NCI-H748 treated with DMSO at 0.1 percent for 48 hours (cell line): Measurements from ENCODE around the gene GPRIN1.

Source experiments
- DNase-seq: peaks from one replicate; lab custom pipeline; 2025; lab: John Stamatoyannopoulos, UW

The GPRIN1 gene

DNA sequence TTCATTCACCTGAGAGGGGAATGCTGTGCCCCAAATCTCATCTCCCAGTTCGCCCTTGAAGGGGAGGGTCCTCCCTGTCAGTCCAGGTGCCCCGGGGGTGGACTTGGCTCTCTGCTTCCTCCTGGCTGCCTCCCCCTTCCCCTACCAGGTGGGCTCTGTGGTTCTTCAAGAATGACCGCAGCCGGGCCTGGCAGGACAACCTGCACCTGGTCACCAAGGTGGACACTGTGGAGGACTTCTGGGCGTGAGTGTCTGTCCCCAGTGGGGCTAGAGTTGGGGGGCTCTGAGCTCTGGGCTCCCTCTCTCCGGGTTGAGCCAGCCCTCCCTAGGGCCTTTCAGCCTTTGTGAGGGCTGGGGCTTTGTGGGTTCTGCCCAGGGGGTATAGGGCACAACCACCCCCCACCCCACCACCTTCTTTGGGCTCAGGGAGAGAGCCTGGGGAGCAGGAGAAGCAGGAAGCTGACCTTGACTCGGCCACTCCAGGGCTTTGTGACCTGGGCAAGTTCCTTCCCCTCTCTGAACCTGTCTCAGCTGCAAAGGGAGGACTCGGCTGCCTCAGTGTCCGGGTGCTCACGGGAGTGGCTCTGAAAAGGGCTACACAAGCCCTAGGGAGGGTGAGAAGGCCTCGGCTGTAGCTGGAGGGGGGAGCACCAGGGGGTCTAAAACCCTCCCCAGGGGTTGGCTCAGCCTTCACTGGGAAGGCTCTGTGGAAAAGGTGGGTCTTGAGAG lies 33.7 kb upstream of the GPRIN1 start:
- DNase-seq = no peak

DNA sequence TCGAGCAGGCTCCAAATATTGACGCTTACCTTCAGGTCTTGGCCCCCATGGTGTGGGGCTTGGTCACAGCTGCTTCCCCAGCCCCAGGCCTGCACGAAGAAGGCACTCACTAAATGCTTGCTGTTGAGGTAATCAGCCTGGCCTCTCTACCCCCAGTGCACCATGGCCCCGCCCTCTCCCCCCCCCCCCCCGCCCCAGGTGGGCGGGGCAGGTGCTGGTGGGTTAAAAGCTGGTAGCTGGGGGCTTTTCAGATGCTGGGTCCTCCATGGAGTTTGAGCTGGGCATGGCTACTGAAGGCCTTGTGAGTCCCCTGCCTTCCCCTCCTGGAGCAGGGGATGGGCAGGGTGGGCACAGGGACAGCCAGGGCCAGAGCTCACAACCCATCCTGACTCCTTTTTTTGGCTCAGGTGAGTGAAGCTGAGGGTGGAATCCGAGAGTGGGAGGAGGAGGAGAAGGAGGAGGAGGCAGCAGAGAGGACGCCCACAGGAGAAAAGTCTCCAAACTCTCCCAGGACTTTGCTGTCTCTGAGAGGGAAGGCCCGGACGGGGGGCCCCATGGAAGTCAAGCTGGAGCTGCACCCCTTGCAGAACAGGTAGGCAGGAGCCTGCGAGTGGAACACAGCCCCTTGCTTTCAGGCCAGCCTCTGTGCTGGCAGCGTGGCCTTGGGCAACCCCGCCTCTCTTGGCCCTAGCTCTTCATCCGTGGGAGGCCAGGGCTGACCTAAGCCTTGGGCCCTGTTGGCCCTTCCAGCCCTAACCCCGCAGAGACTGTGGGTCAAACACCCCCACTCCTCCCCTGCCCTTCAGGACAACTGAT lies 32.9 kb upstream of the GPRIN1 start:
- no peak for DNase-seq

GRCh38 chr5:176640616-176641015 lies 30.7 kb upstream of the GPRIN1 start:
- DNase-seq = no peak

- no peak for DNase-seq
Observed at GRCh38 chr5:176639981-176640380, 30.0 kb upstream of the GPRIN1 start.

DNA sequence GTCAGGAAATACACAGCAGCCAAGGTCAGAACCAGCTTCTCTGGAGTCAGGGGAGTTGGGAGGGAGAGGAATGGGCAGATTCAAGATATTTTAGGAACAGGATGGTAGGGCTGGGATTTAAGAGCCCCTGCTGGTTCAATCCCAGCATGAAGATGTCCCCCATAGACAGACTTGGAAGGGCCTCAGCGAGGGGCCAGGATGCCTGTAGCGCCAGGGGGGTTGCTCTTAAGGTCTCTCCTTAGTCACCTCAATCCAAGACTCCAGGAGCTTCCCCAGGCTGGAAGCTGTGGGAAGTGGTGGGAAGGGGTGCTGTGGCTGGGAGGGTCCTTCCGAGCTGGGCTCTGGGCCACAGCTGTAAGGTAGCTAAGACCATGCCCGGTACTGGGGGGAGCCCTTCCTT lies 29.3 kb upstream of the GPRIN1 start:
- no peak for DNase-seq

GRCh38 chr5:176638437-176638836 lies 28.5 kb upstream of the GPRIN1 start:
- no peak for DNase-seq

- no peak for DNase-seq
Observed at GRCh38 chr5:176637556-176637955, 27.6 kb upstream of the GPRIN1 start.

DNA sequence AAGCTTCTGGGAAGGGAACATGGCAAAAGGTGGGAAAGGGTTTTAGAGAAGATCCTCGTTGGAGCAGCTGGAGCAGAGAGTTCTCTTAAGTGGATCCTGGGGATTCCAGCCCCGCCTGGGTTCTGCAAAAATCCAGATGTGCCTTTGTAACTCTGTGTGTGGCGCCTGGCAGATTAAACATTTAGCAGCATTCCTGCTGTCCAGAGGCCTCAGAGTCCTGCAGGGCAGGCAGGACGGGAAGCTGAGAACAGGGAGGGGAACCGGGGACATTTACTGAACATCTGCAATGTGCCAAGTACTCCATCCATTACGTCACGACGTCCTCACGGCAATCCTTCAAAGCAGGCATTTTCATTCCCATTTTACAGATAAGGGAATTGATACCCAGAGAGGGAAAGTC lies 26.5 kb upstream of the GPRIN1 start:
- no peak for DNase-seq

- no peak for DNase-seq
Observed at GRCh38 chr5:176633598-176633997, 23.6 kb upstream of the GPRIN1 start.

DNA sequence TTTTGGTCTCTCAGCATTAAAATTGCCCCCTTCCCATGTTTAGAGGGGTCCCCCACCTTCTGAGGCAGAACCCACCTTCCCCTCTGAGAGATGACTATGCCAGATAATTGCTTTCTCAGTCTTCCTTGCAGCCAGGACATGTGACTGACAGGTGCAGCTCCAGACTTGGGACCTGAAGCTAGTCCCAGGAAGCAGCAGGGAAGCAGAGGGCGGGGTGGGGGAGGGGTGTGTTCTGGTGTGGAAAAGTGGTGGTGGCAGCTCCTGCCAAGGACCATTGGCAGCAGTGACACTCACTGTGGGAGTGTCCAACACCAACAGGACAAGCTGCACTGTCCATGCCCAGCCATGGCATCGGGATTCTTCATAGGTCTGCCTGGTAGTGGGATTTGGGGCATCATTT lies 22.8 kb upstream of the GPRIN1 start:
- DNase-seq = no peak

DNA sequence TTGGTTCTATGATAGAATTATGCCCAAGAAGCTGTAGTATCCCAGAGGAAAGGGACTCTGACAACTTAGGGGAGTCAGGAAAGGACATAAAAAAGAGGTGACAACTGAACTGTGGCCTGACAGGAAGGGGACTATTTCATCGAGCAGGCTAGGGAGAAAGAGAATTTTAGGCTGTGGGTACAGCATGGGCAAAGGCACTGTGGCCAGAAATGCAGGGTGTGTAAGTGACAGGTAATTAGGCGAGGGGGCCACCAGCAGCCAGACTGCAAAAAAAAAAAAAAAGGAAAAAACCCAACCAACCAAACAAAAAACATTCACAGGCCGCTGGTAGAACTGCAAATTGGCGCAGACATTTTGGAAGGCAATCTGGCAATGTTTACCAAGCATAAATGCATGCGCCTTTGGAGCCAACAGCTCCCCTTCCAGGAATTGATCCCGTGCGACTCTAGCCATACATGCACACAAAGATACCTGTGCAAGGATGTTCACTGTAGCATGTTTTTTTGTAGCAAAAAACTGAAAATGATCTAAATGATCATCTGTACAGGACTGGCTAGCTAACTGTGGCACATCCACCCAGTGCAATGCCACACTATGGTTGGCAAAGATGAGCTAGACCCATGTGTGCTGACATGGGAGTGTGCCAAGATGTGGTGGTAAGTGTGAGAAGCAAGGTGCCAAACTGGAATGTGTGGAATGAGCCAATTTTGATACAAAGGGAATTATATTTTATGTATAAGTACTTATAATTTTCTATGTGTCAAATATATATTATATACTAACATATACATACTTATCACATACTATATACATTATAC lies 21.6 kb upstream of the GPRIN1 start:
- DNase-seq = no peak

DNA sequence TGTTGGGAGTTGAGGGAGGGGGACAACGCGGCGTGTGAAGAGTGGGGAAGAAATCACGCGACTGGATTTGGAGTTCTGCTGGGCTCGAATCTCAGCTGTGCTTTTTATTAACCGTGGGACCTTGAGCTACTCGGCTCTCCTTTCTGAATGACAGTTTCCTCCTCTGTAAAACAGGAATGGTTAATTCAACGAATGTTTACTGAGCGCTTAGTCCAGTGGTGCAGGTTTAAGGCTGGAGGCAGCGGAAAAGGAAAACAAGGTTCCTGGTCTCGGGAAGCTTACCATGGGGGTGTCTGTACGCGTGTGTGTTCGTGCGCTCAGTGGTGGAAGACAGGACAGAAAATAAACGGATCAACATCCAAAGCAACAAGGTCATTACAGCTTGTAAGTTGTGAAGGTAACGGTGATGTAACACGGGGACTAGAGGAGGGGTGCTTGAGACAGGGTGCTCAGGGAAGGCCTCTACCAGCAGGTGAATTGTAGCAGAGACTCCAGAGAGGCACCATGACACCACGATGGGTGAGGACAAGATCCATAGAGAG lies 20.8 kb upstream of the GPRIN1 start:
- no peak for DNase-seq

DNA sequence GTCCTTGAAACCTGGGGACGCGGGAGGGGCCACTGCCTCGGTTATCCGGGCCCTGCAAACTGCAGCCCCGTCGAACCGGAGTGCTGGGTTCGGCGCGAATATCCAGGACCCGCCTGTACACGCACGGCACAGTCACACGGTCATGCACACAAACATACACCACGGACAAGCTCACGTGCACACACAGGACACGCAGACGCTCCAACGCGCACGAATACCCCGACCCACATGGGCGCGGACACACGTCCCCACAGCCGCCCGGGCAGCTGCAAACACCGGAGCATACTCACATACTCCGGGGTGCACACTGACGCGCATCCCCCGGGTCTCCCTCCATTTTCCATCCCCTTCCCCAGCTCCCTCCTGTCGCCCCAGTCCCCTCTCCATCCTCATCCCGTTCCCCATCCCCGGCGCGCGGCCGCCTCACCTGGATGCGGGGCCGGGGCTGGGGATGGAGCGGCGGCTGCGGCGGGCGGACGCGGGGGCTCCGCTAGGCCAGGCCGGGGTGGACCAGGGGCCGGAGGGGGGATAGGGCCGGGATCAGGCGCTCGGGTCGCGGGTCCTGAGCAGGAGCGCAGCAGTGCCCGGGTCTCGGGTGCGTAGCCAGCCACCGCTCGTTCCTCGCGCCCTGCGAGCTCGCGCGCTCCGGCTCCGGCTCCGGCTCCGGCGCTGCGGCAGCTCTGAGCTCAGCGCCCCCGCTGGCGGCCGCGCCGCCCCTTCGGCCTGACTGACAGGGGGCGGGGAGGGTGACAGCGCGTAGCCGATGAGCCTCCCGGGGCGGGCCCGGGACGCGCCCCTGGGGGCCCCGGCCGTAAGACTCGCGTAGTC lies 20.1 kb upstream of the GPRIN1 start, which contains the start of the genes EIF4E1B and SNCB:
Gene EIF4E1B, plus strand, starts transcription at position 823 of the 828 bp plus-strand sequence. CDS start 12,113 bp downstream, outside the sequence.
Gene SNCB, minus strand, starts transcription at position 682 of the 828 bp plus-strand sequence. CDS start 880 bp downstream, outside the sequence.
- peak; percentile 34 for DNase-seq

DNA sequence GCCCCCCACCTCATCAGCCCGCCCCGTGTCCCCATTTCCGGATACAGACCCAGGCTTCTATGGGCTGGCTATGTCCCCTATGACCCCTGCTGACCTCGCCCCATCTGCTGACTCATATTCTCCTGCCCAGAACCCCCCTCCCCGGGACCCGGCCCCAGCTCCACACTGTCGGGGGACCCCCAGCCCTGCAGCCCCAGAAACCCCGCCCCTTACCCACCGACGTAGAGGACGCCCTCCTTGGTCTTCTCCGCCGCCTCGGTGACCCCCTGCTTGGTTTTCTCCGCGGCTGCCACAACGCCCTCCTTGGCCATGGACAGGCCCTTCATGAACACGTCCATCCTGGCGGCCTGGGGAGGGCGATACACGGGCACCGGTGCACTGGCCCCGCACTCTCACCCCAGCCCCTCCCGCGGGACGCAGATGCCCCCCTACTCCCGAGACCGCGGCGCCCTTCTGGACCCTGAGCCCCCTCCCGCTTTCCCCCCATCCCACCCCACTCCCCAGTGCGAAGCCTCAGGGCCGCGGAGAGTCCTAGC lies 19.4 kb upstream of the GPRIN1 start:
- DNase-seq = no peak

- no peak for DNase-seq
Observed at GRCh38 chr5:176628406-176629228, 18.7 kb upstream of the GPRIN1 start.

- DNase-seq = no peak
Observed at GRCh38 chr5:176627582-176627981, 17.6 kb upstream of the GPRIN1 start.

DNA sequence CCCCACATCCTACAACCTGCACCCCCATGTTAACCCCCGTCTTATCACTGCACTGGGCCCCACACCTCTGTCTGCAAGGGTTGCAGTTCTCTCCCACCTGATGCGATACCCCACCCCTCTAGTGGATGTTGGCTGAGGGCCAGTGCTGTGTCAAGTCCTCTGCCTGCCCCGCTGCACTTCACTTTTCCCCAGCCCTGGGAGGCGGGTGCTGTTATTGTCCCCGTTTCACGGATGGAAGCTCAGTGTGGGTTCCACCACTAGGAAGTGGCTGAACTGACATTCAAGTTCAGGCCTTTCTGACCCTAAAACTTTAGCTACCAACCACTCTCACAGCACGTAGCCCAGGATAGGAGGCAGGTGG lies 16.9 kb upstream of the GPRIN1 start:
- no peak for DNase-seq

DNA sequence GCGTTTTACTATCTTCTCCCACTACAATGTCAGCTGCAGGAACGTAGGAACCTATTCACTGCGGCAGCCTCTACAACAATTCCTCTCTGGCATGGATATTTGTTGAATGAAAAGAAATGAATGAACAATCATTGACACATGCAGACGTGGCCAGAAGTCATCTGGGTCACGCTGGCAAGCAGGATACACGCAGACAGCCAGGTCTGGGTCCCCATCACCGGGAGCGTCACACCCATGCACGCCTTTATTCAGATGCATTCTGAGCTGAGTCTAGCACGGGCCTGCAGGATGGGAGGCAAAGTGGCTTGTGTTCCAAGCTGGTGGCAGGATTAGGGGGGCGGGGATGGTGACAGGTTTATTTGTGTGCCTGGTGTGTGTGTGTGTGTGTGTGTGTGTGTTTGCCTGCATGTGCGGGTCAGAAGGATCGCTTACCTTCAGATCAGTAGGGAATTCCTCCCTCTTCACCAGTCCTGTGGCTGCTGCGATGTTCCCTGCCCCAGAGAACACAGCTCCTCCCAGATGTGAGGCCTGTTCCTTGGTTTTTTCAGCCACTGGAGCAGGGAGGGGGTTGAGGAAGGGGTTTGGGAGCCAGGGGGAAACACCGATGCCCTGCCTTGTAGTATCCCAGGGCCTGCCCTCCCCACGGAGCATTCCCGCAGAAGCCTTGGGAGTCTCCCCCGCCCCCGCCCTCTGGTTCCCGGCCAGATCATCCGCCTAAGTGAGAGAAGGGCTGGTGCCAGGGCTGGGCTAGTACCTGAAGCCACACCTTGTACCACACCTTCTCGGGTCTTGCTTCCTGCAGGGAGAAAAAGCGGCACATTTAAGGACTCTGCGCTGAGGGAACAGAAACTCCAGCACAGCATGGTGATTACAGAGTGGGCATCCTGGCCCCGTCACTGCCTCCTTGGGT lies 16.3 kb upstream of the GPRIN1 start:
- no peak for DNase-seq

DNA sequence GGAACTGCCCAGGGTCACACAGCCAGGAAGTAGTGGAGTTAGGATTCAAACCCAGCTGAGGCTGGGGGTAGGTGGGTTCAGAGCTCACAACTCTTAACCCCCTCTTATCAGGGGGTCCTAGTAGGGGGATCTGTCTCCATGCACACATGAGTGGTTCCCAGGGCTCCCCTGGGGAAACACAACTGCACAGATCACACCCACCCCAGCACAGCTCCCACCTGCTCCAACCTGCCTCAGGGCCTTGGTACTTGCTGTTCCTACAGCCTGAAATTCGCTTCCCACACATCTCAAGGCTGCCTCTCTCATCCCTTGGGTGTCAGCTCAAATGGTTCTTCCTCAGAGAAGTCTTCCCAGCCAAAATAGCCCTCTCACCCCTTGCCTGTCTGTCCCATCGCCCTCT lies 15.6 kb upstream of the GPRIN1 start:
- DNase-seq = no peak
